HCT116 (cell line): Measurements from ENCODE around the gene GALNT2.

Experiments
- CBX3 ChIP-seq: IDR thresholded peaks from 2 replicates; pipeline ENCODE4 v1.6.1; 2012; ENCODE audit warnings: low read depth
- CEBPB ChIP-seq: IDR thresholded peaks from 2 replicates; pipeline ENCODE4 v1.6.1; 2012; ENCODE audit warnings: low read depth
- POLR2A ChIP-seq: IDR thresholded peaks from 2 replicates; pipeline ENCODE4 v1.7.0; 2011; ENCODE audit warnings: borderline replicate concordance; ENCODE audit not compliant: insufficient read depth, insufficient read length; ENCODE audit errors: extremely low read depth
- POLR2AphosphoS5 ChIP-seq: IDR thresholded peaks from 2 replicates; pipeline ENCODE4 v1.6.1; 2011; ENCODE audit warnings: mild to moderate bottlenecking, low read depth, low read length, moderate library complexity
- SRF ChIP-seq: IDR thresholded peaks from 2 replicates; pipeline ENCODE4 v1.6.1; 2012; ENCODE audit warnings: low read depth
- TF ChIP-seq, protein P1 (sequence below), 3 experiments: fragments of 200-600 bp in 1 of 3; sonication (generic) in 1 of 3; IDR thresholded peaks in 2 of 3; conservative IDR thresholded peaks in 1 of 3; 2 replicates each; pipeline ENCODE4 v1.5.1; 2012 to 2017; ENCODE audit warnings: low read depth in 2 of 3, low read length in 2 of 3, antibody characterized with exemption in 1 of 3, borderline replicate concordance in 1 of 3, control low read depth in 1 of 3, mild to moderate bottlenecking in 1 of 3, mixed read lengths in 1 of 3, mixed run types in 1 of 3, moderate library complexity in 1 of 3; ENCODE audit not compliant: insufficient read depth in 1 of 3

DNA sequence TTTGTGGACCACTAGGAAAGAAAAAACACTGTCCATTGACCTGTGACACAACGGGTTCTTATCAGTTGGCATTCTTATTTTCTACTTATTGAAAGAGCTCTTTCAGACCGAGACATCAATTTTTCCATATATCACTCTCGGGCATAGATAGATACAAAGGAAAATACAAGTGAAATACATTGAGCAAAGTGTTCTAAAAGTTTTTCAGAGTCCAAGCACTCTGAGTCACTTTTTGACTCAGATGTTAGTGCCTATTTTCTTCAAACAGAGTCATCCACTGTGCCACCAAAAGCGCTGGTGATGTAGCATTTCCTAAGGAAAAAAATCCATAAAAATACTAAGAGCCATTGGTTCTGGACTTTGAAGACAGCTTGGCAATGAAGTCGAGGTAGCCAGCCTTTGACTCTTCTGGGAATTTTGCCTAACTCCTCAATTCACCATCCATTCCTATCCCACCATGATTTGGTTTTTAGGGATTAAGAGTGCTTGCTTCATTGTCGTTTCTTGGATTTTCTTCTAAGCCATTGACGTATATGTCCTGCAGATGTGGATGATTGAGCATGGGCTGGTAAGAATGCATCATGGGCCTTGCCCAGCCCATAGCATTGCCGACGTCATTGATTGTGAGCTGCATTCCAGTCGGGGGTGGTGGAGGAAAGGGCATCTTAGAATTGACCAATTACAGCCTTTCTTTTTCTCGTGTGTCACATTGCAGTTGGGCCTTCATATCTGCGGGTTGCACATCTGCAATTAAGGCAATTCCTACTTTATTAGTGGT is 10.6 kb downstream of the GALNT2 start:
- TF ChIP-seq, protein P1, sequence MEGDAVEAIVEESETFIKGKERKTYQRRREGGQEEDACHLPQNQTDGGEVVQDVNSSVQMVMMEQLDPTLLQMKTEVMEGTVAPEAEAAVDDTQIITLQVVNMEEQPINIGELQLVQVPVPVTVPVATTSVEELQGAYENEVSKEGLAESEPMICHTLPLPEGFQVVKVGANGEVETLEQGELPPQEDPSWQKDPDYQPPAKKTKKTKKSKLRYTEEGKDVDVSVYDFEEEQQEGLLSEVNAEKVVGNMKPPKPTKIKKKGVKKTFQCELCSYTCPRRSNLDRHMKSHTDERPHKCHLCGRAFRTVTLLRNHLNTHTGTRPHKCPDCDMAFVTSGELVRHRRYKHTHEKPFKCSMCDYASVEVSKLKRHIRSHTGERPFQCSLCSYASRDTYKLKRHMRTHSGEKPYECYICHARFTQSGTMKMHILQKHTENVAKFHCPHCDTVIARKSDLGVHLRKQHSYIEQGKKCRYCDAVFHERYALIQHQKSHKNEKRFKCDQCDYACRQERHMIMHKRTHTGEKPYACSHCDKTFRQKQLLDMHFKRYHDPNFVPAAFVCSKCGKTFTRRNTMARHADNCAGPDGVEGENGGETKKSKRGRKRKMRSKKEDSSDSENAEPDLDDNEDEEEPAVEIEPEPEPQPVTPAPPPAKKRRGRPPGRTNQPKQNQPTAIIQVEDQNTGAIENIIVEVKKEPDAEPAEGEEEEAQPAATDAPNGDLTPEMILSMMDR (IDR thresholded peaks at IDR 0.05 in 2 of 3, conservative IDR thresholded peaks at IDR 0.05 in 1 of 3; ENCODE audit: borderline replicate concordance in 1 of 3, insufficient read depth in 1 of 3, low read depth in 2 of 3, low read length in 2 of 3): no peak
- TF ChIP-seq POLR2A (no peak), CBX3 (no peak), CEBPB (no peak), SRF (no peak), POLR2AphosphoS5 (no peak)
